Astrocyte of the spinal cord (primary cell): ENCODE results near the gene PSMD9.
"Not testable (repeated sequence)": the region's sequence is repeated elsewhere in the genome, so short reads cannot be mapped to it uniquely, and the experiment has no call there.

ENCODE experiments used
- DNase-seq: peaks from one replicate; pipeline ENCODE4 v3.0.0; 2011; ENCODE audit warnings: low read depth, low spot score
- H3K4me3 ChIP-seq: 2 replicates; pipeline ENCODE4 v1.5.1; 2011; ENCODE audit warnings: low read depth, mild to moderate bottlenecking, low read length, moderate library complexity
- CTCF ChIP-seq: IDR thresholded peaks from 2 replicates; pipeline ENCODE4 v1.5.1; 2012; ENCODE audit warnings: low read depth, mild to moderate bottlenecking, low read length, inconsistent platforms
- in situ Hi-C: cut with HindIII; loops from 2 replicates; pipeline ENCODE4 v1.10.0; 2017; ENCODE audit warnings: low sequenced_read_pairs

PSMD9 gene

GRCh38 chr12:121860257-121860656 is 28.3 kb upstream of the PSMD9 start:
- TF ChIP-seq CTCF, result no peak
- no peak overlapping the region for H3K4me3 ChIP-seq
- in situ Hi-C loops, result no loop called here
- DNase-seq, result no peak

- in situ Hi-C loops, DNase-seq, H3K4me3 ChIP-seq: not testable (repeated sequence)
Observed at GRCh38 chr12:121860699-121861098, 27.9 kb upstream of the PSMD9 start.

GRCh38 chr12:121861636-121862254 is 26.8 kb upstream of the PSMD9 start:
- H3K4me3 ChIP-seq, result no peak overlapping the region
- in situ Hi-C loops, result no loop called here
- DNase-seq, result peak; percentile 22
- TF ChIP-seq CTCF, result no peak

- no peak for TF ChIP-seq CTCF
Observed at GRCh38 chr12:121866331-121866730, 22.3 kb upstream of the PSMD9 start.

GRCh38 chr12:121869229-121869628 is 19.4 kb upstream of the PSMD9 start:
- in situ Hi-C loops, DNase-seq, H3K4me3 ChIP-seq: not testable (repeated sequence)

More at GRCh38 chr12:121866331-121866730, 22.3 kb upstream of the PSMD9 start:
- in situ Hi-C loops, result no loop called here
- DNase-seq, result no peak
- no peak overlapping the region for H3K4me3 ChIP-seq

GRCh38 chr12:121871467-121871866 is 17.1 kb upstream of the PSMD9 start:
- H3K4me3 ChIP-seq, result no peak overlapping the region
- in situ Hi-C loops, result no loop called here
- TF ChIP-seq CTCF, result no peak
- no peak for DNase-seq

- DNase-seq, result peak; percentile 90
Observed at GRCh38 chr12:121872546-121873215, 15.9 kb upstream of the PSMD9 start.

More at GRCh38 chr12:121872546-121873215, 15.9 kb upstream of the PSMD9 start:
- TF ChIP-seq CTCF, result no peak
- in situ Hi-C loops, result no loop called here
- H3K4me3 ChIP-seq, result no peak overlapping the region
